Measurements from ENCODE around the gene TRPM3. TPM values are rescaled to one million over a fixed set of nuclear protein-coding genes. Genes with fewer than 3 reads are reported as not detected.
"Not testable (repeated sequence)": the region's sequence is repeated elsewhere in the genome, so short reads cannot be mapped to it uniquely, and the experiment has no call there.

Gene TRPM3
- total RNA-seq, 2 experiments from 2014 or later, result not detected

DNA sequence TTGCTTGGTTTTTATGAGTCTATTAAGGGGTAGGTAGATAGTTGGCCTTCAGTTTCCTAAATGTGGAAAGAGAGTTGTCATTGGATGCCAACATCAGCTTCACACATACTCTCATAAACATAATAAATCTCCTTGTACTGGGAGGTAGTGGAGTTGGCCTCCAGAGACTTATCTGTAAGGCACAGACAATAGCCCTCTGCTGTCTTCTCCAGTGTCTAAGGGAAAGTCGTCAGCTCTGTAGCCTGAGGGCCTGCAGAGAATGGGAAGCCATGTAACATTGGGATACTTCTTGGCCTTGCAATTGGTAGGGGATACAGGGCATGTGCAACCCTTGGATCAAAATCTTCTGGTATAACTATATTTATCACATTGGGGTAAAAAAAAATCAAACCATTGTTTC, 375.1 kb downstream of the TRPM3 start:
- no peaks in the 10 kb centered on the region for H3K9me3 Mint-ChIP-seq
- no peaks in the 10 kb centered on the region for H3K4me1 Mint-ChIP-seq
- H3K27me3 Mint-ChIP-seq, result peaks cover 8% of the 10 kb centered on the region
- no peak overlapping the region for H3K27ac Mint-ChIP-seq
- no peaks in the 10 kb centered on the region for H3K36me3 Mint-ChIP-seq
- no peak overlapping the region for H3K4me3 Mint-ChIP-seq
- DNase-seq, result no peak

DNA sequence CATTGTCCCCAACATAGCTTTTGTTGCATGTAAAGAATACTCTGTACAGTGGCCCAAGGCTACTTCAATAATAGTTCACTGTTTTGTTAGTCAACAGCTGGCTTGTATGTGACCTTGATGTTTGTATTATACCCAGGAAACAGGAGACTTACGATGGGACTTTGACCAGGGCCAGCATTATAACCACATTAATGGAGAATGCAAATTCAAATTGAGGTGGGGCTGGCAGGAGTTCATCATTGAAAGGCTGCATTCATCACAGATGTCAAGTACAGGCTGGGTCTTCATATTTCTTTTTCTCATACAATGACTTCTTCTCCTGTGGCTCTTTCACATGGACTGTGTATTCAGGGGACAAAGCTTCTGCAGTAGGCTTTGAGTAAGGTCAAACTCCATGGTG, 396.6 kb downstream of the TRPM3 start:
- DNase-seq, H3K27me3 Mint-ChIP-seq, H3K4me3 Mint-ChIP-seq, H3K4me1 Mint-ChIP-seq, H3K9me3 Mint-ChIP-seq, H3K36me3 Mint-ChIP-seq, H3K27ac Mint-ChIP-seq: not testable (repeated sequence)

DNA sequence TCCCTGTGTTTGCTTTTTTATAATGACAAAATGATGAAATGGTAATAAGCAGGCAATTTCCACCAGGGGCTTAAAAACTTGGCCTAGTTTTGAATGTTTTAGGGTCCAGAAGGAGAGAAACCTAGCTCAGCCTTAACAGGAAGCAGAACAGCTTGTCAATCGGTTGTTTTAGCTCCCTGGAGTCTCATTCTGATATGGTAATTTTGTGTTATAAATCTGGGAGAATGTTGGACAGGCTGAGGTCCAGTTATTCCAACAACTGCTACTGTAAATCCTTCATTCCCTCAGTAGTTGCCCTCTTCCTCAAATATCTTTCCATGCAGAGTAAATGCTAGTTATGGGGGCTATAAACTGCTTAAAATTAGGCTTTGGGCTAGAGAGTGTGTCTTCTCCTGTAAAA, 397.4 kb downstream of the TRPM3 start:
- not testable (repeated sequence) for H3K4me1 Mint-ChIP-seq, H3K27me3 Mint-ChIP-seq, DNase-seq, H3K4me3 Mint-ChIP-seq, H3K36me3 Mint-ChIP-seq, H3K9me3 Mint-ChIP-seq, H3K27ac Mint-ChIP-seq

DNA sequence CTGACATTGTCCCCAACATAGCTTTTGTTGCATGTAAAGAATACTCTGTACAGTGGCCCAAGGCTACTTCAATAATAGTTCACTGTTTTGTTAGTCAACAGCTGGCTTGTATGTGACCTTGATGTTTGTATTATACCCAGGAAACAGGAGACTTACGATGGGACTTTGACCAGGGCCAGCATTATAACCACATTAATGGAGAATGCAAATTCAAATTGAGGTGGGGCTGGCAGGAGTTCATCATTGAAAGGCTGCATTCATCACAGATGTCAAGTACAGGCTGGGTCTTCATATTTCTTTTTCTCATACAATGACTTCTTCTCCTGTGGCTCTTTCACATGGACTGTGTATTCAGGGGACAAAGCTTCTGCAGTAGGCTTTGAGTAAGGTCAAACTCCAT, 414.6 kb downstream of the TRPM3 start:
- not testable (repeated sequence) for DNase-seq, H3K4me3 Mint-ChIP-seq, H3K36me3 Mint-ChIP-seq, H3K9me3 Mint-ChIP-seq, H3K27me3 Mint-ChIP-seq, H3K27ac Mint-ChIP-seq, H3K4me1 Mint-ChIP-seq

DNA sequence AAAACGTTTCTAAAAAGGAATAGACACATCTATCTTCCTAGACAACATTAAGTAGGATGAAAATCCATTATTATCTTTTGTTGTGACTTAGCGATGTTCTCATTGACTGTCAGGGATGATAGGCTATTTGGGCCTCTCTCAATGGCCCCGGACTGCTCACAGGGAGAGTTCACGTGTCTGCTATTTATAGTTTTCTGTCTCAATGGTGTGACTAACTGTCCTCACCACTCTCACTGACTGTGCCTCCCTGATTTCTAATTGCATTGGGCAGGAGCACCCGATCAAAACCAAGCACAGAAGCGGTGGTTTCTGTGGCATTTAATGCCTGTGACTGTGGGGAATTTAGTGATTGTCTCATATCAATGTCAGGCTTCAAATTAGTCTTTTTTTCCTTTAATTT, 420.3 kb downstream of the TRPM3 start:
- H3K9me3 Mint-ChIP-seq, result no peaks in the 10 kb centered on the region
- no peak overlapping the region for H3K4me3 Mint-ChIP-seq
- no peaks in the 10 kb centered on the region for H3K36me3 Mint-ChIP-seq
- DNase-seq, result no peak
- H3K27ac Mint-ChIP-seq, result no peak overlapping the region
- no peaks in the 10 kb centered on the region for H3K27me3 Mint-ChIP-seq
- H3K4me1 Mint-ChIP-seq, result no peaks in the 10 kb centered on the region

DNA sequence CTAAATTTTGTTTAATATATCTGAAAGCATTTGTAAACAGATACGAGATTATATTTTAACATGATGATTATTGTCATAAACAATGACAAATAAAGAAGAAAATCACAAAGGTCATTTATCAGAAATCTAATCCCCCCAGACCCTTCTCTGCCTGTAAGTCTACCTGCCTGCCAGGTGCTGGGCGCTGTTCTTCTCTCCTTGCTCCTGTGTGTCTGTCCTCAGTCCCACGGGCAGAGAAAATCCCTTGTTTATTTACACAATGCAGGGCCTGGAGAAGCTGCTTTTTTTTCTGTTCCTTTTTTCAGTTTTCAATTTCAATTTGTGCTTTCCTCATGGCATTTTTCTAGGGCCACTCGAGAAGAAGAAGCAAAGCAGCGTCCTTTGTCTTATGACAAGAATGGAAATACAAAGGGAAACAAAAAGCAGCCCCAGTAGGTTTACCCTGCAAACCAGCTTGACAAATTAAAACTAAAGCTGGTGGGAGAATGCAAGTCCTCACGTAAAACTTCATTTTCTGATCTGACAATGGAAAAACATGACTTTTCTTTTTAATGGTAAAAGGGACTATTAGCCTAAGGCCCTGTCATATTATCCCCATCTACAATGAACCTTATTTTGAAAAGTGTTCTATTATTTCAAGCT, 424.6 kb downstream of the TRPM3 start:
- Mint-ChIP-seq H3K36me3 (no peaks in the 10 kb centered on the region), H3K27ac (no peak overlapping the region), H3K9me3 (no peaks in the 10 kb centered on the region), H3K27me3 (peaks cover 5% of the 10 kb centered on the region), H3K4me1 (no peaks in the 10 kb centered on the region), H3K4me3 (no peak overlapping the region)
- DNase-seq, result no peak

DNA sequence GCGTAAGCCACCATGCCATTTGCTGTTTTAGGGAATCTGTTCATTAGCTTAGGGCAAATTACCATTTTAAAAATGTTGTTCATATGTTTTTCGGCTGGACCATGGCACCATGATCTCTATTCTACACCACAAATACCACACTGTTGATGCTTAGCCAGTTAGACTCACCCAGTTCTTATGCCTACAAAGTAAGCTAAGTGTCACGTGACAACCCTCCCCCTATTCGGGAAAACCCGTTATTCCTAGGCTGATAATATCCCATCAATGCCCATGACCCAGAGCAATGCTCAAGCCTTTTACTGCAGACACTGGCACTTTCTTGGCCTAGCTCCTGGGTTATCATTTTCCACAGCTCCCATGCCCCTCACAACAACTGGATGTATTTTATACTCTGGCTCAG, 426.7 kb downstream of the TRPM3 start:
- no peak for DNase-seq
- Mint-ChIP-seq H3K4me1 (no peaks in the 10 kb centered on the region), H3K27ac (no peak overlapping the region), H3K27me3 (peaks cover 10% of the 10 kb centered on the region), H3K9me3 (no peaks in the 10 kb centered on the region), H3K36me3 (no peaks in the 10 kb centered on the region), H3K4me3 (no peak overlapping the region)

DNA sequence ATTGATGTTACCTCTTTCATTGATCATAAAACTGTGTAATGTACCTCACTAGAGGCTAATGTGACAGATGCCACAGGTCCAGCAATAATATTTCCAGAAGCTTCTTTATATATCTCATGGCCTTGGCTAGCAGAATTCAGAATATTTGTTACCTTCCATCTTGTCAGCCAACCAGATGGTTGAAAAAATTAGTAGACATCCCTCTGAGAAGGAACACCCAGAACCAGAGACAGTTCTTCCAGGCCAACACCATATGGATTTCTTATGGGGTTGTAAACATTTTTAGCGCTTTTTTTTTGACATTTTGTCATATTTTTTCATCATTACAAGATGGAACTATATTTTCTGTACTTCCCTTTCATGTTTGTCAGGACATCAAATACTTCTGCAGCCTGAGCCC, 428.2 kb downstream of the TRPM3 start:
- Mint-ChIP-seq H3K9me3 (no peaks in the 10 kb centered on the region), H3K27ac (no peak overlapping the region), H3K4me1 (no peaks in the 10 kb centered on the region), H3K27me3 (peaks cover 10% of the 10 kb centered on the region), H3K36me3 (no peaks in the 10 kb centered on the region), H3K4me3 (no peak overlapping the region)
- no peak for DNase-seq

DNA sequence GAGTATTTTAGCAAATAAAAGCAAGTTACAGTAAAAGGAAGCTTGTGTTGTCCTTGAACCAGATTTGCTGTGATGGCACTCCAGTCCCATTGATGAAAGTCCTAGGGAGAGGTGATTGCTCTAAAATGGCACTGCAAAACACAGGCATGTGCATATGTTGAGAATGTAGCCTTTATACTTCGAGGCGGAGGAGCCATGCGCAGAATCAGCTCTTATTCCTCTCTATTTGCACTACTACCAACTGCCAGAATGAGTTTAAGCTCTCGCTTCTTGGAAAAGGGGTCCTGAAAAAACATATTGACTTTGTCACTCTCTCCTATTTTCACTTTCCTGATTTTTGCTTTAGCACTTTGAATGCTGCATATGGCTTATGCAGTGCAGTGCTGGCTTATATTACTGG, 429.0 kb downstream of the TRPM3 start:
- no peaks in the 10 kb centered on the region for H3K9me3 Mint-ChIP-seq
- no peak overlapping the region for H3K27ac Mint-ChIP-seq
- no peak overlapping the region for H3K4me3 Mint-ChIP-seq
- H3K36me3 Mint-ChIP-seq, result no peaks in the 10 kb centered on the region
- DNase-seq, result no peak
- no peaks in the 10 kb centered on the region for H3K4me1 Mint-ChIP-seq
- peaks cover 15% of the 10 kb centered on the region for H3K27me3 Mint-ChIP-seq

DNA sequence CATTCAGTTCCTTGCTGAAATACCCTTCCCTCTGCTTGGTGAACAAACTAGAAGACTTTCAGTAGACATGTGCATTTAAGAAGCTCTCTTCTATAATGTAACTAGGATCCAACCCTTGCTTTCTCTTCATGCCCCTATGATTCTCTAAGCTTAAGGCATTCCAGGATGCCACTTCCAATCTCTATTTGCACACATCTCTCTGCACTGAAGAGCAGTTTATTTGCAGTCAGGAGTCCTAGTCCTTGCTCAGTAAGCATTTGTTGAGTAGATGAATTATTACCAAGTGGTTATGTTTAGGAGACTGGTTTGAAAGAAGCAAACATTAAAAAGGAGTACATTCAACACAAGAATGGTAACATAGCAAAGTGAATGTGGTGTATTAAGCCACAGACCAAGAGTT, 432.7 kb downstream of the TRPM3 start:
- Mint-ChIP-seq H3K36me3 (no peaks in the 10 kb centered on the region), H3K4me1 (no peaks in the 10 kb centered on the region), H3K4me3 (no peak overlapping the region), H3K9me3 (no peaks in the 10 kb centered on the region), H3K27ac (no peak overlapping the region), H3K27me3 (peaks cover 12% of the 10 kb centered on the region)
- no peak for DNase-seq

DNA sequence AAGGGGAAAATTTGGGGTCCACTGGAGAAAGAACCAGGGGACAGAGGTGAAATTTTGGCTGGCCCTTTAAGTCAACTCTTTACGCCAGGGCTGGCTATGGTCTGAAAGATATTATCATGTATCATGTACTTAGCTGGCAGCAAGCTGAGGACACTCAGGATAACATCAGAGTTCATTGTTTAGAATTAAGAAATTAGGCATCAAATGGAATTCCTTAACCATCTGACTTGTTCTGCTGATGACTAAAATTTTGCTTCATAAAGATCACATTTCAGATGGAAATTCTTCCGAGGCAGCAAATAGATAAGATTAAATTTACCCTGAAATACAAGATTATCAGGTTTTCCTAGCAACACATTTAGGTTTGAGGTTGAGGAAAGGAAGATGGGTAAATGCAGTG, 437.6 kb downstream of the TRPM3 start:
- Mint-ChIP-seq H3K4me1 (no peaks in the 10 kb centered on the region), H3K36me3 (no peaks in the 10 kb centered on the region), H3K9me3 (no peaks in the 10 kb centered on the region), H3K27me3 (peaks cover 5% of the 10 kb centered on the region), H3K4me3 (no peak overlapping the region), H3K27ac (no peak overlapping the region)
- DNase-seq, result no peak

DNA sequence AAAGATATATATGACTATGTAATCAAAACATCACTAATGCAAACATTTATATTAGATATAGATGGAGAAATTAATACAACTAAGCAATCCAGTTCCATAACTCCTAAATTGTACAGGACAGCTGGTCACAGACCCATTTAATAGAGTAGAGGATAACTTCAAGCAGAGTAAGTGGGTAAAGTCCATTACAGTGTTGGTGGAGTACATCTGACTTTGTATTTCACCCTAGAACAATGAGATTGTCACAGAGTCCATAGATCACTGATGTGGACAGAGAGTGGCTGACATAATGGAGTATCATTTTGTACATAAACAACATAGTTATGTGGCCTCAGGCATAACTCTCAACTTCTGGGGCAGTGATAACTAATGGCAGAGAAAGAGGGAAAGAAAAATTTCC, 439.1 kb downstream of the TRPM3 start:
- H3K27ac Mint-ChIP-seq, result no peak overlapping the region
- no peak for DNase-seq
- H3K27me3 Mint-ChIP-seq, result no peaks in the 10 kb centered on the region
- H3K4me1 Mint-ChIP-seq, result no peaks in the 10 kb centered on the region
- H3K4me3 Mint-ChIP-seq, result no peak overlapping the region
- no peaks in the 10 kb centered on the region for H3K36me3 Mint-ChIP-seq
- no peaks in the 10 kb centered on the region for H3K9me3 Mint-ChIP-seq

DNA sequence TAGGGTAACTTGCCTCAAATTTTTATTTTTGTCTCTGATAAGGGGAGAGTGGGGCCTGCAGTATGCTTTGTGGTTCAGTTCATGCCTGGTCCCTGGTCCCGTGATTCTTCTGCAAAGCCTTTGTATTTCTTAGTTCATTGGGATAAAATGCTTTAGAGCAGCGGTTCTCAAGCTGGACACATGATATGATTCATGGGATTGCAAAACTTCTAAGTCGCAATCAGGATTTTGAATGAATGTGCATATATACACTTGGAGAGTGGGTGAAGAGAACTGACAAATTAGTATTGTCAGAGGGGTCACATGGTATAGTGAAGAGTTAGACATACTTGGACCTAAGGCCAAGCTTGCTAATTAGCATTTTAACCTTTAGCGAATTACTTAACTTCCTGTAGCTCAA, 441.6 kb downstream of the TRPM3 start:
- Mint-ChIP-seq H3K4me3 (no peak overlapping the region), H3K36me3 (no peaks in the 10 kb centered on the region), H3K27me3 (no peaks in the 10 kb centered on the region), H3K4me1 (no peaks in the 10 kb centered on the region), H3K27ac (no peak overlapping the region), H3K9me3 (no peaks in the 10 kb centered on the region)
- no peak for DNase-seq

DNA sequence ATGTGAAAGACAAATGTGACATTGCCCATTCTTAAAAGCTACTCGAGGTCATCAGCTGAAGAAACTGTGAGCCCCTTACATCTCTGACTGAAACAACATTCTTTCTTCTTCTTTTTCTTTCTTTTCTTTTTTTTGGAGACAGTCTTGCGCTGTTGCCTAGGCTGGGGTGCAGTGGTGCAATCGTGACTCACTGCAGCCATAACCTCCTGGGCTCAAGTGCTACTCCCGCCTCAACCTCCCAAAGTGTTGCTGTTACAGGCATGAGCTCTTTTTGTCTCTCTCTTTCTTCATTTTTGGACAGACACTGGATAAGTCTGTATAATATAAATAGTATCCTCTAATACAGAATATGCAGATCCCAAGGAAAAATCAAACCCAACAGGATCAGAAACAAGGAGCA, 443.3 kb downstream of the TRPM3 start:
- Mint-ChIP-seq H3K9me3 (no peaks in the 10 kb centered on the region), H3K27me3 (no peaks in the 10 kb centered on the region), H3K27ac (no peak overlapping the region), H3K4me3 (no peak overlapping the region), H3K4me1 (no peaks in the 10 kb centered on the region), H3K36me3 (no peaks in the 10 kb centered on the region)
- DNase-seq, result no peak

DNA sequence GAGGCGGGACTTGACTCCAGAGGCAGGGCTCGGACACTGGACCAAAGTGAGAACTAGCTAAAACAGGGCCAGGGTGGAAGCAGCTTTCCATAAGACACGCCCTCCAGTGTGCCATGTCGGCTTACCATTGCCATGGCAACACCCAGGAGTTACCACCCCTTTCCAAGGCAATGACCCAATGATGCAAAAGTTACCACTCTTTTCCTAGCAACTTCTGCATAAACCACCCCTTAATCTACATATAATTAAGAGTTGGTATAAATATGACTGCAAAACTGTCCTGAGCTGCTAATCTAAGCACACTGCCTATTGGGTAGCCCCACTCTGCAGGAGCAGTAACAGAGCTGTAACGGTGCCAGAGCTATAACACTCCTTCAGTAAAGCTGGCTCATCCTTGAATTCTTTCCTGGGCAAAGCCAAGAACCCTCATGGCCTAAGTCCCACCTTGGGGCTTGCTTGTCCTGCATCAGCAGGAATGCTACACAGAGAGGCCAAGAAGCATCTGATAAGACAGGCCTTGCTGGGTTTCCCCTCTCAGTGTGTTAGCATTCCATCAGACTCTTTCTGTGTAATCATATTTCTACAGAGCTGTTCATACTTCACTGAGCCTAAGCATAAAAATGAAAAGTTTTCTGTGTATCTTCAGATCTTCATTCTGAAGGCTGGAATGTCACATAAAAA, 444.2 kb downstream of the TRPM3 start:
- H3K36me3 Mint-ChIP-seq, result no peaks in the 10 kb centered on the region
- no peaks in the 10 kb centered on the region for H3K27me3 Mint-ChIP-seq
- no peak for DNase-seq
- no peak overlapping the region for H3K4me3 Mint-ChIP-seq
- H3K4me1 Mint-ChIP-seq, result no peaks in the 10 kb centered on the region
- no peaks in the 10 kb centered on the region for H3K9me3 Mint-ChIP-seq
- no peak overlapping the region for H3K27ac Mint-ChIP-seq

DNA sequence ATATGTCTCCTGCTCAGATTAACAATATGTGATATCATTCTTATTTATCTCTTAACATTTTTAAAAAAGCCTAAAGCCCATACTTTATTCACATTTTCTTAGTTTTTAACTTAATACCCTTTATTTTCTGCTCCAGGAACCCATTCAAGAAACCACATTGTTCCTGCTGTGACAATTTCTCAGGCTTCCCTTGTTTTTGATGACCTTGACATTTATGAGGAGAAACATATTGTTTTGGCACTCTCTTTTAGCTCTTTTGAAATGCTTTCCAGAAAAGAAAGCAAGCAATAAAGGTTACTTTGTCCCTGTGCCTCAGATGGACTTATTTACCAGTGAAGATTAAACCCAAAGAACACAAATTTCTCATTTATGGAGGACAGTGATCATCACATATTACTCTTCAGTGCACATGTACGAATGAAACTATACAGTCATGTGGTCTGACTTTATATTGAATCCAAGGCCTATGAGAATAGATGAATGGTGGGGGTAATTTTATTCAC, 445.5 kb downstream of the TRPM3 start:
- DNase-seq, result no peak
- Mint-ChIP-seq H3K9me3 (no peaks in the 10 kb centered on the region), H3K27me3 (no peaks in the 10 kb centered on the region), H3K36me3 (no peaks in the 10 kb centered on the region), H3K4me3 (no peak overlapping the region), H3K4me1 (no peaks in the 10 kb centered on the region), H3K27ac (no peak overlapping the region)

All from activated naive CD8-positive, alpha-beta T cell treated with anti-CD3 and anti-CD28 coated beads for 36 hours (primary cell).